A673 (cell line): Measurements from ENCODE around the gene HCK.

ENCODE experiments used
- CTCF ChIP-seq: fragments of 300-800, 200-600 bp; sonication (generic); conservative IDR thresholded peaks from 2 replicates; pipeline ENCODE4 v1.5.1; 2017; ENCODE audit warnings: low read depth, mild to moderate bottlenecking, antibody characterized with exemption, low read length, moderate library complexity, mixed read lengths
- EZH2 ChIP-seq: fragments of 200-600 bp; sonication (generic); IDR thresholded peaks from 2 replicates; pipeline ENCODE4 v1.6.1; 2017; ENCODE audit warnings: borderline replicate concordance, low read depth, mild to moderate bottlenecking, mixed read lengths, antibody characterized with exemption, low read length; ENCODE audit not compliant: poor library complexity, severe bottlenecking

- TF ChIP-seq CTCF (no peak), EZH2 (no peak)
Measured at GRCh38 chr20:32112841-32113240, 60.8 kb downstream of the HCK start.
